ENCODE data around the gene PLA2G2D. TPM values are rescaled to one million over a fixed set of nuclear protein-coding genes. Genes with fewer than 3 reads are reported as not detected.

Gene PLA2G2D
- total RNA-seq, 1 experiment from 2014 or later: not detected

GRCh38 chr1:20072771-20073170 is 46.6 kb downstream of the PLA2G2D start:
- Histone ChIP-seq H3K9me3 (ENCODE audit: low read depth, low read length, poor library complexity, severe bottlenecking) (no peaks in the 10 kb centered on the region), H3K27me3 (replicated peaks; ENCODE audit: insufficient read depth, low read depth, low read length, poor library complexity) (no peaks in the 10 kb centered on the region), H3K36me3 (ENCODE audit: insufficient read depth, low read length, poor library complexity, severe bottlenecking) (no peaks in the 10 kb centered on the region), H3K27ac (ENCODE audit: low read depth, low read length, poor library complexity, severe bottlenecking) (no peak overlapping the region), H3K4me1 (ENCODE audit: insufficient read depth, low read length, poor library complexity, severe bottlenecking) (no peaks in the 10 kb centered on the region), H3K4me3 (ENCODE audit: low read depth, low read length, poor library complexity, severe bottlenecking) (no peak overlapping the region)
- ChIA-PET CTCF (no interaction called here), POLR2A (ENCODE audit: low non-redundant PET) (no interaction called here)
- no peak for TF ChIP-seq CTCF (conservative IDR thresholded peaks at IDR 0.05; ENCODE audit: low read depth, low read length)
- no peak for TF ChIP-seq EZH2 (IDR thresholded peaks at IDR 0.05; ENCODE audit: borderline replicate concordance, low read depth, low read length, poor library complexity, severe bottlenecking)
- no TSS peak for BruUV-seq (replicated peaks)
- intact Hi-C loops (cut with micrococcal nuclease; ENCODE audit: unreplicated experiment): no loop called here
- no peak for DNase-seq (ENCODE audit: low spot score)

GRCh38 chr1:20071416-20071815 is 47.9 kb downstream of the PLA2G2D start:
- Histone ChIP-seq H3K36me3 (ENCODE audit: insufficient read depth, low read length, poor library complexity, severe bottlenecking) (no peaks in the 10 kb centered on the region), H3K27me3 (replicated peaks; ENCODE audit: insufficient read depth, low read depth, low read length, poor library complexity) (no peaks in the 10 kb centered on the region), H3K4me1 (ENCODE audit: insufficient read depth, low read length, poor library complexity, severe bottlenecking) (no peaks in the 10 kb centered on the region), H3K27ac (ENCODE audit: low read depth, low read length, poor library complexity, severe bottlenecking) (no peak overlapping the region), H3K4me3 (ENCODE audit: low read depth, low read length, poor library complexity, severe bottlenecking) (no peak overlapping the region), H3K9me3 (ENCODE audit: low read depth, low read length, poor library complexity, severe bottlenecking) (no peaks in the 10 kb centered on the region)
- POLR2A ChIA-PET (ENCODE audit: low non-redundant PET): no interaction called here
- no peak for DNase-seq (ENCODE audit: low spot score)
- TF ChIP-seq CTCF (conservative IDR thresholded peaks at IDR 0.05; ENCODE audit: low read depth, low read length): no peak
- no peak for TF ChIP-seq EZH2 (IDR thresholded peaks at IDR 0.05; ENCODE audit: borderline replicate concordance, low read depth, low read length, poor library complexity, severe bottlenecking)
- intact Hi-C loops (cut with micrococcal nuclease; ENCODE audit: unreplicated experiment): no loop called here
- CTCF ChIA-PET: interaction anchor here (0.5 kb wide), 1 partner anchor 106 kb away, joined by 15 read pairs; no protein-coding TSS in a partner anchor
- BruUV-seq (replicated peaks): no TSS peak

GRCh38 chr1:20070357-20070756 is 49.0 kb downstream of the PLA2G2D start:
- Histone ChIP-seq H3K36me3 (ENCODE audit: insufficient read depth, low read length, poor library complexity, severe bottlenecking) (no peaks in the 10 kb centered on the region), H3K9me3 (ENCODE audit: low read depth, low read length, poor library complexity, severe bottlenecking) (no peaks in the 10 kb centered on the region), H3K27ac (ENCODE audit: low read depth, low read length, poor library complexity, severe bottlenecking) (no peak overlapping the region), H3K27me3 (replicated peaks; ENCODE audit: insufficient read depth, low read depth, low read length, poor library complexity) (no peaks in the 10 kb centered on the region), H3K4me3 (ENCODE audit: low read depth, low read length, poor library complexity, severe bottlenecking) (no peak overlapping the region), H3K4me1 (ENCODE audit: insufficient read depth, low read length, poor library complexity, severe bottlenecking) (no peaks in the 10 kb centered on the region)
- no peak for TF ChIP-seq CTCF (conservative IDR thresholded peaks at IDR 0.05; ENCODE audit: low read depth, low read length)
- no peak for TF ChIP-seq EZH2 (IDR thresholded peaks at IDR 0.05; ENCODE audit: borderline replicate concordance, low read depth, low read length, poor library complexity, severe bottlenecking)
- BruUV-seq (replicated peaks): no TSS peak
- intact Hi-C loops (cut with micrococcal nuclease; ENCODE audit: unreplicated experiment): no loop called here
- CTCF ChIA-PET: no interaction called here
- no peak for DNase-seq (ENCODE audit: low spot score)
- POLR2A ChIA-PET (ENCODE audit: low non-redundant PET): no interaction called here
